ENCODE results near the gene ALKBH3. TPM values are rescaled to one million over a fixed set of nuclear protein-coding genes. Genes with fewer than 3 reads are reported as not detected.

ALKBH3 gene
- total and polyA plus RNA-seq, 4 donors = 7.8 to 17.2 (median 13.8) TPM

GRCh38 chr11:43931717-43932039 lies 51.0 kb downstream of the ALKBH3 start:
- TF ChIP-seq EGR1 (IDR thresholded peaks at IDR 0.05; ENCODE audit: low read depth in 2 of 2) (no peak), RXRA (IDR thresholded peaks at IDR 0.05) (no peak), FOXA1 (IDR thresholded peaks at IDR 0.05) (no peak)
- no peaks in the 10 kb centered on the region for H3K9me3 ChIP-seq (ENCODE audit: control insufficient read depth in 4 of 4, low read length in 3 of 4)
- WGBS = 85% methylated on average over 4 of the region's 4 CpGs
- H3K36me3 ChIP-seq (ENCODE audit: control insufficient read depth in 4 of 4, insufficient read depth in 3 of 4, low read depth in 1 of 4, low read length in 3 of 4) = no peaks in the 10 kb centered on the region
- no peaks in the 10 kb centered on the region for H3K27me3 ChIP-seq (ENCODE audit: control insufficient read depth in 4 of 4, insufficient read depth in 4 of 4, low read length in 3 of 4)
- H3K9ac ChIP-seq (ENCODE audit: low read depth in 1 of 2, low read length in 2 of 2) = no peak overlapping the region
- DNase-seq (ENCODE audit: low spot score) = no peak
- H3K4me1 ChIP-seq (ENCODE audit: control insufficient read depth in 4 of 4, insufficient read depth in 4 of 4, low read length in 3 of 4) = peaks cover 0 to 3% (median 0%) of the 10 kb centered on the region in 4 donors
- no peak overlapping the region for H3K27ac ChIP-seq (ENCODE audit: low read depth in 1 of 2, low read length in 2 of 2)
- no peak overlapping the region for H3K4me3 ChIP-seq (ENCODE audit: low read depth in 1 of 3, low read length in 3 of 3)

GRCh38 chr11:43933226-43933607 lies 52.6 kb downstream of the ALKBH3 start:
- no peak overlapping the region for H3K27ac ChIP-seq (ENCODE audit: low read depth in 1 of 2, low read length in 2 of 2)
- no peak for DNase-seq (ENCODE audit: low spot score)
- no peak overlapping the region for H3K9ac ChIP-seq (ENCODE audit: low read depth in 1 of 2, low read length in 2 of 2)
- H3K4me1 ChIP-seq (ENCODE audit: control insufficient read depth in 4 of 4, insufficient read depth in 4 of 4, low read length in 3 of 4) = peaks cover 0 to 3% (median 0%) of the 10 kb centered on the region in 4 donors
- no peaks in the 10 kb centered on the region for H3K36me3 ChIP-seq (ENCODE audit: control insufficient read depth in 4 of 4, insufficient read depth in 3 of 4, low read depth in 1 of 4, low read length in 3 of 4)
- 81% methylated on average over 1 of the region's 1 CpG for WGBS
- H3K27me3 ChIP-seq (ENCODE audit: control insufficient read depth in 4 of 4, insufficient read depth in 4 of 4, low read length in 3 of 4) = no peaks in the 10 kb centered on the region
- no peaks in the 10 kb centered on the region for H3K9me3 ChIP-seq (ENCODE audit: control insufficient read depth in 4 of 4, low read length in 3 of 4)
- no peak overlapping the region for H3K4me3 ChIP-seq (ENCODE audit: low read depth in 1 of 3, low read length in 3 of 3)
- TF ChIP-seq FOXA2 (IDR thresholded peaks at IDR 0.05) (no peak), HNF4G (IDR thresholded peaks at IDR 0.05) (no peak), YY1 (IDR thresholded peaks at IDR 0.05) (no peak), GABPA (IDR thresholded peaks at IDR 0.05 in 1 of 2, conservative IDR thresholded peaks at IDR 0.05 in 1 of 2) (no peak), ATF3 (IDR thresholded peaks at IDR 0.05) (no peak), TAF1 (conservative IDR thresholded peaks at IDR 0.05) (no peak)

GRCh38 chr11:43933608-43934551 lies 53.2 kb downstream of the ALKBH3 start:
- no peak for TF ChIP-seq MAX (IDR thresholded peaks at IDR 0.05)
- no peak for TF ChIP-seq TAF1 (conservative IDR thresholded peaks at IDR 0.05)
- TF ChIP-seq HNF4A (conservative IDR thresholded peaks at IDR 0.05) = no peak
- no peak for TF ChIP-seq RXRA (IDR thresholded peaks at IDR 0.05)
- TF ChIP-seq FOXA1 (IDR thresholded peaks at IDR 0.05) = no peak
- TF ChIP-seq SP1 (IDR thresholded peaks at IDR 0.05) = no peak
- no peak for TF ChIP-seq REST (IDR thresholded peaks at IDR 0.05)
- TF ChIP-seq YY1 (IDR thresholded peaks at IDR 0.05) = no peak
- TF ChIP-seq FOXA2 (IDR thresholded peaks at IDR 0.05) = no peak
- no peak for TF ChIP-seq EGR1 (IDR thresholded peaks at IDR 0.05; ENCODE audit: low read depth in 2 of 2)
- no peaks in the 10 kb centered on the region for H3K9me3 ChIP-seq (ENCODE audit: control insufficient read depth in 4 of 4, low read length in 3 of 4)
- H3K27me3 ChIP-seq (ENCODE audit: control insufficient read depth in 4 of 4, insufficient read depth in 4 of 4, low read length in 3 of 4) = no peaks in the 10 kb centered on the region
- H3K36me3 ChIP-seq (ENCODE audit: control insufficient read depth in 4 of 4, insufficient read depth in 3 of 4, low read depth in 1 of 4, low read length in 3 of 4) = no peaks in the 10 kb centered on the region
- no peak for DNase-seq (ENCODE audit: low spot score)
- no peak overlapping the region for H3K4me3 ChIP-seq (ENCODE audit: low read depth in 1 of 3, low read length in 3 of 3)
- WGBS = 52% methylated on average over 20 of the region's 20 CpGs
- H3K9ac ChIP-seq (ENCODE audit: low read depth in 1 of 2, low read length in 2 of 2) = no peak overlapping the region
- H3K4me1 ChIP-seq (ENCODE audit: control insufficient read depth in 4 of 4, insufficient read depth in 4 of 4, low read length in 3 of 4) = peaks cover 0 to 3% (median 0%) of the 10 kb centered on the region in 4 donors
- no peak overlapping the region for H3K27ac ChIP-seq (ENCODE audit: low read depth in 1 of 2, low read length in 2 of 2)
